Measurements from ENCODE around the gene BCAS3.

Gene BCAS3

DNA sequence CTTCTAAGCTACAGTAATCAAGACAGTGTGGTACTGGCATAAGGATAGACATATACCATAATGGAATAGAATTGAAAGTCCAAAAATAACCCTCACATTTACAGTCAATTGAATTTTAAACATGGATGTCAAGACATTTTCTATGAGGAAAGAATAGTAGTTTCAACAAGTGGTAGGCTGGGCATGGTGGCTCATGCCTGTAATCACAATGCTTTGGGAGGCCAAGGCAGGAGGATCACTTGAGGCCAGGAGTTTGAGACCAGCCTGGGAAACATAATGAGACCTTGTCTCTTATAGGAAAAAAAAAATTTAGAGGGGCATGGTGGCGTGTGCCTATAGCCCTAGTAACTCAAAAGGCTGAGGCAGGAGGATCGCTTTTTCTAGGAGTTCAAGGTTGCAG is 599.2 kb downstream of the BCAS3 start:
- H3K27ac ChIP-seq: no peak overlapping the region
- TF ChIP-seq, protein P1, sequence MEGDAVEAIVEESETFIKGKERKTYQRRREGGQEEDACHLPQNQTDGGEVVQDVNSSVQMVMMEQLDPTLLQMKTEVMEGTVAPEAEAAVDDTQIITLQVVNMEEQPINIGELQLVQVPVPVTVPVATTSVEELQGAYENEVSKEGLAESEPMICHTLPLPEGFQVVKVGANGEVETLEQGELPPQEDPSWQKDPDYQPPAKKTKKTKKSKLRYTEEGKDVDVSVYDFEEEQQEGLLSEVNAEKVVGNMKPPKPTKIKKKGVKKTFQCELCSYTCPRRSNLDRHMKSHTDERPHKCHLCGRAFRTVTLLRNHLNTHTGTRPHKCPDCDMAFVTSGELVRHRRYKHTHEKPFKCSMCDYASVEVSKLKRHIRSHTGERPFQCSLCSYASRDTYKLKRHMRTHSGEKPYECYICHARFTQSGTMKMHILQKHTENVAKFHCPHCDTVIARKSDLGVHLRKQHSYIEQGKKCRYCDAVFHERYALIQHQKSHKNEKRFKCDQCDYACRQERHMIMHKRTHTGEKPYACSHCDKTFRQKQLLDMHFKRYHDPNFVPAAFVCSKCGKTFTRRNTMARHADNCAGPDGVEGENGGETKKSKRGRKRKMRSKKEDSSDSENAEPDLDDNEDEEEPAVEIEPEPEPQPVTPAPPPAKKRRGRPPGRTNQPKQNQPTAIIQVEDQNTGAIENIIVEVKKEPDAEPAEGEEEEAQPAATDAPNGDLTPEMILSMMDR (IDR thresholded peaks at IDR 0.05): no peak
- no peak for TF ChIP-seq ZFX (IDR thresholded peaks at IDR 0.05; ENCODE audit: borderline replicate concordance)

DNA sequence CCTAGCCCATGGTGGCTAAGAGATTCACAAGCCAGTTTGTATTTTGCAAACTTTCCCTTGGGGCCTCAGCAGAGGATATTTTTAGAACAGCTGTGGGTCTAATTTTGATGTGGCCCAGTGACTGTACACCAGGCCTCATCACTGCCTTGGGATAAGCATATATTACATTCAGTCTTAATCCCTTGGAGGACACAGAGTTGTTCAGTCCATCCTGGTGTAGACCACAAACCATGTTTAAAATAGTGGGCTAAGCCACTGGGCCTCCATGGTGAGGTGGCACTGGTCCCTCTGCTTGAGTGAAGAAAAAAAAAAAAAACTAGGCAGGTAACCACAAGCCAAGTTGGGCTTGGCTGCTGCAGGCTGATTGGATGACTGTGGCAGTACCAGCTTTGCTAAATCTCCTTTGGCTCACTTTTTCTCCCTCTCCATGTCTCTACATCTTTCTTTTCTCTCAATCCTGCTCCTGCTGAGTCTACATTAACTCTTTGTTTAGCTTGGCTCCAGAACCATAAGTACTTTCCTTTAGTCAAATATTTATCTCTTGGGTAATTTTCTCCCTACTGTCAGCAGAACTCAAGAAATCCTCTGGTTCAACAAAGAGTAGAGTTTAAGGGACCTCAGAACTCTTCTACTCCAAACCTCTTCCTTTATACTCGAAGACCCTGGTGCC is 602.0 kb downstream of the BCAS3 start:
- TF ChIP-seq, protein P1 (IDR thresholded peaks at IDR 0.05): no peak
- TF ChIP-seq ZFX (IDR thresholded peaks at IDR 0.05; ENCODE audit: borderline replicate concordance): no peak
- peak overlapping the region; percentile 42; the same call in 1 of the 2 replicates for H3K27ac ChIP-seq

DNA sequence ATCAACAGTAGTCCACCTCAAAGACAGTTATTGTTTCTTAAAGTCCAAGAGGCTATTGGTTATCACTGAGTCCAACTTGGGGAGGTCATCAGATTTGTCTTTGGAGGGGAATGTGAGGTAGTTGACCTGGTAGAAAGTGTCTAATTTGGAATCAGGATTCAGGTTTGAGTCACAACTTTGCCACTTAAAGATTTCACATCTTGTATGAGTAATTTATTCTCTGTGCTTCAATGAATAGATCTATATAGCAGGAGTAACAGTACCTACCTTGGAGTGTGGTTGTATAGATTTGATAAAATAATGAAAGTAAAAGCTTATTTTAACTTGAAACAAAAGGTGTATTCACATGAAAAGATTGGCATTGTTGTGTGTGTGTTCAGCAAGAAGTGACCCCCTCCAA is 602.7 kb downstream of the BCAS3 start:
- TF ChIP-seq, protein P1 (IDR thresholded peaks at IDR 0.05): no peak
- no peak for TF ChIP-seq ZFX (IDR thresholded peaks at IDR 0.05; ENCODE audit: borderline replicate concordance)
- no peak overlapping the region for H3K27ac ChIP-seq

DNA sequence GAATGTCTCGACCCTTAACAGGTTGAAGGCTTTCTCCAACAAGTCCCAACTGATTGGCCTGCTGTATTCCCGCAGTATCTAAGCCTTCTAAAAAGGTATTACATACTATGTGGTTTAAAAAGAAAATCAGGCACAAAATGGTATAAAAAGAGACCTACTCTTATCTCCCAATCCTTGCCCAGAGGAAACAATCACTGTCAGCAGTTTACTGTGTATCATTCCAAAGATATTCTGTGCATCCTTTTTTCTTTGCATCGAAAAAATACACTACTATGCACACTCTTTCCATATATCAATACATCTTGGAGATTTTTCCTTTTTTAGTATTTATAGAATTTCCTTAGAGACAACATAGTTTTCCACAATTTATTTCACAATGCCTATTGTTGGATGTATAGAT is 603.2 kb downstream of the BCAS3 start:
- no peak for TF ChIP-seq ZFX (IDR thresholded peaks at IDR 0.05; ENCODE audit: borderline replicate concordance)
- TF ChIP-seq, protein P1 (IDR thresholded peaks at IDR 0.05): no peak
- H3K27ac ChIP-seq: no peak overlapping the region

DNA sequence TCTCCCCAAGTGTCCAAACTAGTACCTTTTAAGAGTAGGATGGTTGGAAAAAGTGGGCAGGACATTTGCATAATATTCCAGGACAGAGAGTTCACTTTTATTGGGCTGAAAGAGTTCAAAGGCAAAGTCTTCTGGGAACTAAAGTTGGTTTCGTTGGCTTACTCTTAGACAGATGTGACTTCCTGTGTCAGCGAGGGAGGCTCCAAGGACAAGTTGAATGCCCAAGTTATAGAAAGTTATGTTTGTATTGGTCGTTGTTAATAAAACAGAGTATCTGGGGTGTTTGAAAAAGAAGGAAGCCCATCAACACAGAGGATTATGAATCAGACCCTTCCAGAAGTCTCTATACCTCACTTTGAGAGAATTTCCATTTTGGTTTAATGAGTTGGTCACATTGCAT is 604.7 kb downstream of the BCAS3 start:
- no peak overlapping the region for H3K27ac ChIP-seq
- TF ChIP-seq, protein P1 (IDR thresholded peaks at IDR 0.05): no peak
- no peak for TF ChIP-seq ZFX (IDR thresholded peaks at IDR 0.05; ENCODE audit: borderline replicate concordance)

DNA sequence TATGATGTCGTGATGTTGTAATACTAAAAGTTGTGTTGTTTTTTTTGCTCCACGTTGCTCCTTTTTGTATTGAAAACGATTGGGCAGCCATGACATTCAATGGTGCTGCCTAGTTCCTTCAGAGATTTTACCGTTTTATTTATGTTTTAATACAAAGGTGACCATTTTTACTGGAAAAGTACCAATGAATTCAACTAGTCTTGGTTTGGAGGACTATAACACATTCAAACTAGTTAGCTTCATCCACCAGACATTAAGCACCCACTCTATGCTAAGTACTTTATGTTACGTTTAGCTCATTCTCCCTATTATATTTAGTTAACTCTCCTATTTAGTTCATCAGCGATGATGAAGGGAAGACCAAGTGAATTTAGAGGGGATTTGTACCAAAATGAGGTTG is 605.4 kb downstream of the BCAS3 start:
- H3K27ac ChIP-seq: no peak overlapping the region
- TF ChIP-seq ZFX (IDR thresholded peaks at IDR 0.05; ENCODE audit: borderline replicate concordance): no peak
- TF ChIP-seq, protein P1 (IDR thresholded peaks at IDR 0.05): no peak

DNA sequence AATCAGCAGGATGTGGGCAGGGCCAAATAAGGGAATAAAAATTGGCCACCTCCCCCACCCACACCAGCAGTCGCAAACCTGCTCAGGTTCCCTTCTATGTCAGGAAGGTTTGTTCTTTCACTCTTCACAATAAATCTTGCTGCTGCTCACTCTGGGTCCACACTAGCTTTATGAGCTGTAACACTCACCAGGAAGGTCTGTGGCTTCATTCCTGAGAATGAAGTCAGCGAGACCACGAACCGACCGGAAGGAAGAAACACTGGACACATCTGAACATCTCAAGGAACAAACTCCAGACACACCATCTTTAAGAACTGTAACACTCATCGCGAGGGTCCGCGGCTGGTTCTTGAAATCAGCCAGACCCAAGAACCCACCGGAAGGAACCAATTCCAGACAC is 606.5 kb downstream of the BCAS3 start:
- H3K27ac ChIP-seq: no peak overlapping the region
- TF ChIP-seq, protein P1 (IDR thresholded peaks at IDR 0.05): no peak
- TF ChIP-seq ZFX (IDR thresholded peaks at IDR 0.05; ENCODE audit: borderline replicate concordance): no peak
